Large intestine (tissue), 3 donors: ENCODE data around the gene EDN3. TPM values are rescaled to one million over a fixed set of nuclear protein-coding genes. Genes with fewer than 3 reads are reported as not detected.
"Not testable (repeated sequence)": the region's sequence is repeated elsewhere in the genome, so short reads cannot be mapped to it uniquely, and the experiment has no call there.

Experiments
- DNase-seq, 2 donors: peaks; one replicate each; pipeline versions ENCODE4 v3.0.0 to v3.0.0-alpha.2; 2013
- H3K27ac ChIP-seq: one replicate; pipeline ENCODE4 v1.5.1; 2013; ENCODE audit warnings: low read length
- H3K27me3 ChIP-seq: 2 replicates; pipeline ENCODE4 v1.6.1; 2013; ENCODE audit warnings: low read length; ENCODE audit not compliant: control insufficient read depth, insufficient read depth
- H3K36me3 ChIP-seq: 2 replicates; pipeline ENCODE4 v1.6.1; 2013; ENCODE audit warnings: low read length; ENCODE audit not compliant: control insufficient read depth, insufficient read depth
- H3K4me1 ChIP-seq: one replicate; pipeline ENCODE4 v1.6.1; 2013; ENCODE audit warnings: low read length; ENCODE audit not compliant: control insufficient read depth, insufficient read depth
- H3K4me3 ChIP-seq: one replicate; pipeline ENCODE4 v1.5.1; 2013; ENCODE audit warnings: low read length
- H3K9me3 ChIP-seq: one replicate; pipeline ENCODE4 v1.6.1; 2013; ENCODE audit warnings: mild to moderate bottlenecking, low read depth, low read length, moderate library complexity; ENCODE audit not compliant: control insufficient read depth
- WGBS: methylation state at CpG from one replicate; pipeline ENCODE4 v1.1.5; 2013; ENCODE audit warnings: low lambda C conversion rate; ENCODE audit not compliant: insufficient coverage; 5-methylcytosine and 5-hydroxymethylcytosine counted together
- polyA plus RNA-seq: library from polyadenylated mRNA; unstranded; fragments of 120-200 nt; gene quantifications from one replicate; pipeline ENCODE4 v1.2.1, GENCODE V29; 2013

Gene EDN3
- polyA plus RNA-seq, 1 donor, result 17.7 TPM

- no peak overlapping the region for H3K4me3 ChIP-seq
- no peaks in the 10 kb centered on the region for H3K9me3 ChIP-seq
- H3K27me3 ChIP-seq, result peaks cover 2% of the 10 kb centered on the region
- no peak for DNase-seq
- H3K36me3 ChIP-seq, result no peaks in the 10 kb centered on the region
- no peak overlapping the region for H3K27ac ChIP-seq
- H3K4me1 ChIP-seq, result peaks cover 3% of the 10 kb centered on the region
- WGBS, result no CpG with 5 or more reads among the region's 9 CpGs
Measured at GRCh38 chr20:59333951-59334350, 33.5 kb downstream of the EDN3 start.

DNA sequence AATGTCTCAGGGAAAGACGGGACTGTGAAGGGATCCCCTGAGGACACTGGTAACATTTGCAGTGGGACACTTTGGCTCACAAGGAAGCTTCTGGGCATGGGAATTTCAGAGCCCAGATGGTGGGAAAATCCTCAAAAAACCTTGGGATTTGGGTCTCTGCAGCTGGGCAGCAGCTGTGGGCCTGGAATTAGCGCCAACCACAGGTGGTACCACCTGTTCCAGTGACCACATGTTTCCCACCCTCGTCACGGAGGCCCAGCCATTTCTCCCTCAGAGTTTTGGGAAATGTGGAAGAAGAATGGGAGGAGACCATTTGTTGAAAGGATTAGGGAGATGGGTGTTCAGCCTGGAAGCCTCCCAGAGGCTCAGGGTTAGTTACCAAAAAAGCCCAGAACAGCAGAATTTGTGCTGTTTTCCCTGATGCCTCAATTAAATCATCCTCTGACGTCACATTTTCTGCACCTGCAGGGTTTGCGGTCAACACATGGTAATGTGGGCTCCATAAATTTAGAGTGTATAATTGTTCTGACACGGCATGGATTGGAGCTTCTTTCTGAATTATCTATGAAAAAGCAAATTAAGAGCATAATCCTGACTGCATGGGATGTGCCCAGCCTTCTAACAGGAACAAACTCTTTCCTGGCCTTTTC lies 34.4 kb downstream of the EDN3 start:
- DNase-seq, result no peak
- peaks cover 3% of the 10 kb centered on the region for H3K4me1 ChIP-seq
- H3K4me3 ChIP-seq, result no peak overlapping the region
- no peaks in the 10 kb centered on the region for H3K36me3 ChIP-seq
- no peaks in the 10 kb centered on the region for H3K9me3 ChIP-seq
- H3K27me3 ChIP-seq, result peaks cover 2% of the 10 kb centered on the region
- no CpG with 5 or more reads among the region's 7 CpGs for WGBS
- no peak overlapping the region for H3K27ac ChIP-seq

- Histone ChIP-seq H3K27ac (no peak overlapping the region), H3K4me3 (no peak overlapping the region), H3K27me3 (peaks cover 2% of the 10 kb centered on the region), H3K4me1 (peaks cover 3% of the 10 kb centered on the region), H3K36me3 (no peaks in the 10 kb centered on the region), H3K9me3 (no peaks in the 10 kb centered on the region)
- no peak for DNase-seq
- no CpG with 5 or more reads among the region's 4 CpGs for WGBS
Measured at GRCh38 chr20:59335377-59335776, 35.0 kb downstream of the EDN3 start.

DNA sequence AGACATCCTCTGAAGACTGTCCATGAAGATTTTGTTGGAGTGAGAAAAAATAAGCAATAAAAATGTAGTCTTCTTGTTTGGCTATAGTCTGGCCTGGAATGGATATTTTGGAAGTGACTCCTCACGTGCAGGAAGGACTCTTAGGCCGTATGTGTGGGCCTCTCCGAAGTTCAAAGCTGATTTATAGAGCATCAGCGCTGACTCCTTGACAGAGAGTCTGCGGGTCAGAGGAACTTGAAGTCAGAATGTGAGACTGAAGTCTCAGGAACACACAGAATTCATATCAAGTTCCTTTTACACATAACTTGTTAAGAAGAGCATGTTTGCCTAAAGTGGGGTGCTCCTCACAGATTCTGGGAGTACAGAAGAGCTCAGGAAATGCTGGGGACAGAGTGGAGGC lies 36.1 kb downstream of the EDN3 start:
- H3K4me1 ChIP-seq, result peaks cover 2% of the 10 kb centered on the region
- peaks cover 5% of the 10 kb centered on the region for H3K27me3 ChIP-seq
- WGBS, result no CpG with 5 or more reads among the region's 5 CpGs
- H3K27ac ChIP-seq, result no peak overlapping the region
- no peaks in the 10 kb centered on the region for H3K36me3 ChIP-seq
- DNase-seq, result no peak
- no peak overlapping the region for H3K4me3 ChIP-seq
- no peaks in the 10 kb centered on the region for H3K9me3 ChIP-seq

GRCh38 chr20:59338444-59338843 lies 38.0 kb downstream of the EDN3 start:
- H3K4me3 ChIP-seq, H3K27me3 ChIP-seq, H3K36me3 ChIP-seq, H3K27ac ChIP-seq, H3K9me3 ChIP-seq, DNase-seq: not testable (repeated sequence)
- no CpG with 5 or more reads among the region's 8 CpGs for WGBS
- peaks cover 12% of the 10 kb centered on the region for H3K4me1 ChIP-seq

GRCh38 chr20:59340201-59340885 lies 39.9 kb downstream of the EDN3 start:
- Histone ChIP-seq H3K36me3 (no peaks in the 10 kb centered on the region), H3K27me3 (peaks cover 8% of the 10 kb centered on the region), H3K27ac (no peak overlapping the region), H3K4me1 (peaks cover 12% of the 10 kb centered on the region), H3K9me3 (no peaks in the 10 kb centered on the region), H3K4me3 (no peak overlapping the region)
- DNase-seq, result no peak
- no CpG with 5 or more reads among the region's 12 CpGs for WGBS

GRCh38 chr20:59341285-59342022 lies 41.0 kb downstream of the EDN3 start:
- not testable (repeated sequence) for DNase-seq
- no CpG with 5 or more reads among the region's 4 CpGs for WGBS
- peaks cover 12% of the 10 kb centered on the region for H3K4me1 ChIP-seq

GRCh38 chr20:59342023-59342957 lies 41.9 kb downstream of the EDN3 start:
- Histone ChIP-seq H3K27me3 (peaks cover 10% of the 10 kb centered on the region), H3K9me3 (no peaks in the 10 kb centered on the region), H3K4me3 (no peak overlapping the region), H3K36me3 (no peaks in the 10 kb centered on the region), H3K27ac (no peak overlapping the region), H3K4me1 (peaks cover 12% of the 10 kb centered on the region)
- WGBS, result 100% methylated on average over 1 of the region's 28 CpGs
- peak in 1 of 2 donors; percentile 45 for DNase-seq

More at GRCh38 chr20:59341285-59342022, 41.0 kb downstream of the EDN3 start:
- H3K4me3 ChIP-seq, H3K27ac ChIP-seq, H3K36me3 ChIP-seq, H3K9me3 ChIP-seq, H3K27me3 ChIP-seq: not testable (repeated sequence)

DNA sequence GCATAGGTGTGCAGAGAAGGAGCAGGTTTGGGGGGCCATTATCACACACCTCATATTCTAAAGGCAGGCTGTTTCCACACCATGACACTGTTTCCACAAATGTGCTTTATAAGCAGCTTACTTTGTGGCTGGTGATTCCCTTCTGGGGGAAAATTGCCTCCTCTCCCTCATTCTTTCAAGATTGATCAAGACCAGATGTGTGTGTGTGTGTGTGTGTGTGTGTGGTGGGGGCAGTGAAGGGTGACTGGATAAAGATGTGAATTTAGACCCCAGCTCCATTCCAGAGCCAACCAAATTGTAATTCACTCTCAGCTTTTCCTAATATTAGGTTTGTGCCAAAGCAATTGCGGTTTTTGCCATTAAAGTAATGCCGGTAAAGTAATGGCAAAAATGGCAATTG lies 45.6 kb downstream of the EDN3 start:
- Histone ChIP-seq H3K4me1 (peaks cover 12% of the 10 kb centered on the region), H3K9me3 (no peaks in the 10 kb centered on the region), H3K4me3 (no peak overlapping the region), H3K27ac (no peak overlapping the region), H3K36me3 (no peaks in the 10 kb centered on the region), H3K27me3 (peaks cover 9% of the 10 kb centered on the region)
- no peak for DNase-seq
- WGBS, result 100% methylated on average over 2 of the region's 2 CpGs

DNA sequence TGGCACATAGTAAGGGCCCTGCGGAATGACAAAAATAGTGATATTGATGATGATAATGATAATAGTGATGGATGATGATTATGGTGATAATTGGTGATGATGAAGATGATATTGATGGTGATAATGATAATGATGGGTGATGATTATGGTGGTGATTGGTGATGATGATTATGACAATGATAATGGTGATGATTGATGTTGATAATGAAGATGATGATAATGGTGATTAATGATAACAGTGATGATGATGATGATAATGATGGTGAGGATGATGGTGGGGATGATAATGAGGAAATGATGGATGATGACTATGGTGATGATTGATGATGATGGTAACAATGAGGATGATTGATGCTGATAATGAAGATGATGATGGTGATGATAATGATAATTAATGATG lies 48.9 kb downstream of the EDN3 start:
- no peaks in the 10 kb centered on the region for H3K4me1 ChIP-seq
- H3K27ac ChIP-seq, result no peak overlapping the region
- peaks cover 6% of the 10 kb centered on the region for H3K27me3 ChIP-seq
- H3K4me3 ChIP-seq, result no peak overlapping the region
- no peaks in the 10 kb centered on the region for H3K9me3 ChIP-seq
- 100% methylated on average over 1 of the region's 1 CpG for WGBS
- no peaks in the 10 kb centered on the region for H3K36me3 ChIP-seq
- DNase-seq, result no peak
